Spleen (tissue), 11 donors: ENCODE results near the gene RPL18. TPM values are rescaled to one million over a fixed set of nuclear protein-coding genes. Genes with fewer than 3 reads are reported as not detected.

Source experiments
- DNase-seq: peaks from one replicate; pipeline ENCODE4 v3.0.0-alpha.2; 2020
- H3K27ac ChIP-seq, 8 donors: fragments of 200-600 bp; sonication (generic) in 7 of 8; 1 replicate in 4 of 8; 2 replicates in 4 of 8; pipeline versions ENCODE4 v1.5.0 to v1.8.0; 2016 to 2021; ENCODE audit warnings: inconsistent platforms in 4 of 8, mild to moderate bottlenecking in 4 of 8, moderate library complexity in 1 of 8
- H3K27me3 ChIP-seq, 7 donors: fragments of 200-600 bp; sonication (generic) in 6 of 7; replicated peaks in 1 of 7; 1 replicate in 4 of 7; 2 replicates in 3 of 7; pipeline versions ENCODE4 v1.5.0 to v1.8.0; 2016 to 2021; ENCODE audit warnings: inconsistent platforms in 3 of 7, mild to moderate bottlenecking in 1 of 7
- H3K36me3 ChIP-seq, 6 donors: fragments of 200-600 bp; sonication (generic) in 5 of 6; 1 replicate in 4 of 6; 2 replicates in 2 of 6; pipeline versions ENCODE4 v1.5.0 to v1.8.0; 2016 to 2021; ENCODE audit warnings: inconsistent platforms in 2 of 6
- H3K4me1 ChIP-seq, 6 donors: fragments of 200-600 bp; sonication (generic) in 5 of 6; 1 replicate in 3 of 6; 2 replicates in 3 of 6; pipeline versions ENCODE4 v1.5.0 to v1.8.0; 2016 to 2021; ENCODE audit warnings: inconsistent platforms in 3 of 6
- H3K4me3 ChIP-seq, 8 donors: fragments of 200-600 bp; sonication (generic) in 7 of 8; 1 replicate in 4 of 8; 2 replicates in 4 of 8; pipeline versions ENCODE4 v1.5.0 to v1.8.0; 2016 to 2021; ENCODE audit warnings: inconsistent platforms in 4 of 8, mild to moderate bottlenecking in 4 of 8, moderate library complexity in 2 of 8
- H3K9me3 ChIP-seq, 8 donors: fragments of 200-600 bp; sonication (generic) in 7 of 8; 1 replicate in 4 of 8; 2 replicates in 4 of 8; pipeline versions ENCODE4 v1.5.0 to v1.8.0; 2016 to 2021; ENCODE audit warnings: inconsistent platforms in 4 of 8
- CTCF ChIP-seq, 11 experiments: fragments of 200-600 bp in 7 of 11; fragments of 450-650 bp in 4 of 11; sonication (generic) in 4 of 11; IDR thresholded peaks in 8 of 11; conservative IDR thresholded peaks in 3 of 11; 1 replicate in 7 of 11; 2 replicates in 4 of 11; pipeline versions ENCODE4 v1.4.0 to v1.8.0; 2016 to 2021; ENCODE audit warnings: antibody characterized with exemption in 11 of 11, inconsistent platforms in 4 of 11, mild to moderate bottlenecking in 1 of 11
- POLR2A ChIP-seq, 3 donors: fragments of 450-650 bp; IDR thresholded peaks; one replicate each; pipeline ENCODE4 v1.5.1; 2017; ENCODE audit warnings: antibody characterized with exemption in 3 of 3, mild to moderate bottlenecking in 1 of 3
- POLR2AphosphoS5 ChIP-seq, 3 donors: sonication (generic); formaldehyde crosslinking; IDR thresholded peaks; one replicate each; pipeline ENCODE4 v1.5.1; 2017; ENCODE audit warnings: antibody characterized with exemption in 3 of 3
- WGBS, 5 donors: extraction: QIAGEN DNeasy Blood & Tissue Kit in 3 of 5; methylation state at CpG; one replicate each; pipeline versions ENCODE4 v1.1.5 to v1.1.7; 2013 to 2018; 5-methylcytosine and 5-hydroxymethylcytosine counted together
- intact Hi-C: fragments of 100-400 bp; cut with DNase I; formaldehyde crosslinking; loops from one replicate; pipeline ENCODE4 v1.15.0; 2023; ENCODE audit warnings: low total_unique reads
- polyA plus RNA-seq, 3 donors: library from polyadenylated mRNA; stranded (reverse); fragments of 200-250 nt; gene quantifications; one replicate each; pipeline ENCODE4 v1.2.1, GENCODE V29; 2013
- total RNA-seq, 7 donors: library from RNA; depleted of rRNA in 3 of 7; stranded (reverse); fragments of >200 nt in 3 of 7; fragmentation: NEBNext Ultra II Directional in 4 of 7; extraction: Animal tissue kit (Norgen Biotek cat#: 25700) in 4 of 7; gene quantifications; one replicate each; pipeline versions ENCODE4 v1.1.0 to v1.2.1, GENCODE V29; 2016 to 2021
- donor health status: healthy with polysubstance abuse.
- donor health status: DM: no; HTN: no; CAD: no; lungs with moderate emphysema.
- donor health status: DM: no; HTN: no; CAD: no.
- donor health status: Bipolar disorder and iron deficiency.
- donor health status: healthy.
- donor health status: DM: no; HTN: no; CAD: no.
- donor health status: DM: yes; HTN: yes; CAD: no.

RPL18 gene
- total and polyA plus RNA-seq, 10 donors: 1,136 to 5,575 (median 2,485) TPM

- 73 to 82% (median 78%) methylated on average over 23 to 24 of the region's 24 CpGs for WGBS, 5 donors
- H3K4me3 ChIP-seq: peak overlapping the region in 3 of 8 donors; percentile 29 to 67 (median 39)
Observed at GRCh38 chr19:48624791-48625723, 6.1 kb upstream of the RPL18 start.

GRCh38 chr19:48624067-48624594 lies 5.2 kb upstream of the RPL18 start:
- TF ChIP-seq CTCF (IDR thresholded peaks at IDR 0.05 in 8 of 11, conservative IDR thresholded peaks at IDR 0.05 in 3 of 11) (peak in 1 of 11 experiments; percentile 10), POLR2A (IDR thresholded peaks at IDR 0.05) (no peak), POLR2AphosphoS5 (IDR thresholded peaks at IDR 0.05) (peak; percentile 63 to 89 (median 79))
- Histone ChIP-seq H3K9me3 (no peaks in the 10 kb centered on the region), H3K36me3 (peaks cover 0 to 63% (median 11%) of the 10 kb centered on the region in 6 donors), H3K27ac (peak overlapping the region; percentile 32 to 96 (median 76)), H3K4me1 (peaks cover 18 to 93% (median 45%) of the 10 kb centered on the region in 6 donors), H3K27me3 (no peaks in the 10 kb centered on the region), H3K4me3 (peak overlapping the region in 7 of 8 donors; percentile 15 to 67 (median 36))
- WGBS, 5 donors: 0 to 2% (median 1%) methylated on average over 14 to 40 of the region's 40 CpGs
- DNase-seq: peak; percentile 100
- intact Hi-C loops: no loop called here

More at GRCh38 chr19:48624791-48625723, 6.1 kb upstream of the RPL18 start:
- peak; percentile 84 for DNase-seq
- Histone ChIP-seq H3K36me3 (peaks cover 0 to 72% (median 20%) of the 10 kb centered on the region in 6 donors), H3K27me3 (no peaks in the 10 kb centered on the region), H3K27ac (peak overlapping the region in 6 of 8 donors; percentile 64 to 96 (median 85)), H3K4me1 (peaks cover 18 to 96% (median 43%) of the 10 kb centered on the region in 6 donors), H3K9me3 (no peaks in the 10 kb centered on the region)
- intact Hi-C loops: no loop called here
- TF ChIP-seq POLR2AphosphoS5 (IDR thresholded peaks at IDR 0.05) (no peak), POLR2A (IDR thresholded peaks at IDR 0.05) (no peak), CTCF (IDR thresholded peaks at IDR 0.05 in 8 of 11, conservative IDR thresholded peaks at IDR 0.05 in 3 of 11) (no peak)

- peaks cover 0 to 58% (median 9%) of the 10 kb centered on the region in 6 donors for H3K36me3 ChIP-seq
- DNase-seq: no peak
- H3K4me1 ChIP-seq: peaks cover 18 to 90% (median 47%) of the 10 kb centered on the region in 6 donors
- peak overlapping the region in 7 of 8 donors; percentile 64 to 96 (median 78) for H3K27ac ChIP-seq
- intact Hi-C loops: no loop called here
- TF ChIP-seq POLR2A (IDR thresholded peaks at IDR 0.05) (no peak), POLR2AphosphoS5 (IDR thresholded peaks at IDR 0.05) (no peak), CTCF (IDR thresholded peaks at IDR 0.05 in 8 of 11, conservative IDR thresholded peaks at IDR 0.05 in 3 of 11) (no peak)
- H3K4me3 ChIP-seq: peak overlapping the region in 6 of 8 donors; percentile 21 to 67 (median 38)
- no peaks in the 10 kb centered on the region for H3K27me3 ChIP-seq
- no peaks in the 10 kb centered on the region for H3K9me3 ChIP-seq
- WGBS, 5 donors: 42 to 47% (median 43%) methylated on average over 8 of the region's 8 CpGs
Observed at GRCh38 chr19:48623556-48624066, 4.6 kb upstream of the RPL18 start.
